Kidney epithelial cell (primary cell): Measurements from ENCODE around the gene SETD3. TPM values are rescaled to one million over a fixed set of nuclear protein-coding genes. Genes with fewer than 3 reads are reported as not detected.

Experiments used
- DNase-seq: peaks from one replicate; pipeline ENCODE4 v3.0.0-alpha.2; 2010; ENCODE audit warnings: low read depth
- H3K27me3 ChIP-seq: 2 replicates; pipeline ENCODE4 v1.6.0; 2011; ENCODE audit warnings: low read length; ENCODE audit not compliant: control insufficient read depth, insufficient read depth
- H3K36me3 ChIP-seq: 2 replicates; pipeline ENCODE4 v1.5.1; 2011; ENCODE audit warnings: low read length; ENCODE audit not compliant: control insufficient read depth, insufficient read depth
- H3K4me3 ChIP-seq: 2 replicates; pipeline ENCODE4 v1.5.1; 2011; ENCODE audit warnings: low read depth, mild to moderate bottlenecking, control low read depth, low read length
- total RNA-seq: library from RNA; depleted of rRNA; stranded (reverse); fragments of >200 nt; gene quantifications from 2 replicates; pipeline ENCODE4 v1.2.3, GENCODE V29; 2015
- TF ChIP-seq, protein P1 (sequence below): IDR thresholded peaks from 2 replicates; pipeline ENCODE4 v1.5.1; 2011; ENCODE audit warnings: mild to moderate bottlenecking, moderate library complexity, low read length, control low read depth, inconsistent platforms; ENCODE audit not compliant: insufficient read depth, poor library complexity, severe bottlenecking

SETD3 gene
- total RNA-seq, 1 donor from 2014 or later = 54.7 TPM

DNA sequence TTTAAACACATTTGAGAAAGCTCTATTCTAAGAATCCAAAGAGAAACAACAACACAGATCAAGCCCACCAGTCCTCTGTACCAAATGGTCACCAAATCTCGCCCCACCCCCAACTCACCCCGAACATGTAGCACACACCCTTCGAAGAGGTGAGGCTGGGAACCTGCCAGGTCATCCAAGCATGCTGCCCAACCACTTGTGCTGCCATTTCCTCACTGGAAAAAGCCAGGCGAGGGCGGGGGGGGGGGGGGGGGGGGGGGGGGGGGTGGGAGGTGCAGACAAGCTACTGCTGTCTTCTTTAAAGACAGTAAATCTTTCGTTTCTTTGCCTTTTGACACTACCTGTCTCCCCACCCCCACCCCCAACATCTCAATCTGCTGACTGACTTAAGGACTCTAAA lies 59.9 kb downstream of the SETD3 start:
- H3K4me3 ChIP-seq = no peak overlapping the region
- TF ChIP-seq, protein P1, sequence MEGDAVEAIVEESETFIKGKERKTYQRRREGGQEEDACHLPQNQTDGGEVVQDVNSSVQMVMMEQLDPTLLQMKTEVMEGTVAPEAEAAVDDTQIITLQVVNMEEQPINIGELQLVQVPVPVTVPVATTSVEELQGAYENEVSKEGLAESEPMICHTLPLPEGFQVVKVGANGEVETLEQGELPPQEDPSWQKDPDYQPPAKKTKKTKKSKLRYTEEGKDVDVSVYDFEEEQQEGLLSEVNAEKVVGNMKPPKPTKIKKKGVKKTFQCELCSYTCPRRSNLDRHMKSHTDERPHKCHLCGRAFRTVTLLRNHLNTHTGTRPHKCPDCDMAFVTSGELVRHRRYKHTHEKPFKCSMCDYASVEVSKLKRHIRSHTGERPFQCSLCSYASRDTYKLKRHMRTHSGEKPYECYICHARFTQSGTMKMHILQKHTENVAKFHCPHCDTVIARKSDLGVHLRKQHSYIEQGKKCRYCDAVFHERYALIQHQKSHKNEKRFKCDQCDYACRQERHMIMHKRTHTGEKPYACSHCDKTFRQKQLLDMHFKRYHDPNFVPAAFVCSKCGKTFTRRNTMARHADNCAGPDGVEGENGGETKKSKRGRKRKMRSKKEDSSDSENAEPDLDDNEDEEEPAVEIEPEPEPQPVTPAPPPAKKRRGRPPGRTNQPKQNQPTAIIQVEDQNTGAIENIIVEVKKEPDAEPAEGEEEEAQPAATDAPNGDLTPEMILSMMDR = no peak
- DNase-seq = no peak
- no peaks in the 10 kb centered on the region for H3K27me3 ChIP-seq
- H3K36me3 ChIP-seq = no peaks in the 10 kb centered on the region

DNA sequence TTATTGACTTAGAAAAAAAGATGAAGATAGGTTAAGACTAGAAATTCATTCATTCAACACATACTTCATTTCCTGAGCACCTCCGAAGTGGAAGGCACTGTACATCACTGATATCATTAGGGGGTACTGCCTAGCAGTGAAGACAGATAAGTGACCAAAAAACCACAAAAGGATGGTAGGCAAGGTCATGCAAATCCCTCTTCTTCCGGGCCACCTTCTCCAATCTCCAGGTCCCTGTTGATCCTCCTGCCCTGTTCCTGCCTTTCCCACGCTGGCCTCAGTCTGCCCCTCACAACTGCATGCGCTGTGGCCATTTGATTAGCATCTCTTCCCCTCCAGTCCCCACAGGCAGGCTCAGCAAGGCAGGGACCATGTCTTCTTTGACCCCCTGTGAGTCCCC lies 60.8 kb downstream of the SETD3 start:
- no peak for DNase-seq
- TF ChIP-seq, protein P1 = no peak

GRCh38 chr14:99418242-99418641 lies 62.4 kb downstream of the SETD3 start:
- no peak overlapping the region for H3K4me3 ChIP-seq
- no peaks in the 10 kb centered on the region for H3K27me3 ChIP-seq
- no peaks in the 10 kb centered on the region for H3K36me3 ChIP-seq
- TF ChIP-seq, protein P1 = no peak
- no peak for DNase-seq

More for the DNA sequence above, 60.8 kb downstream of the SETD3 start:
- Histone ChIP-seq H3K36me3 (no peaks in the 10 kb centered on the region), H3K27me3 (no peaks in the 10 kb centered on the region), H3K4me3 (no peak overlapping the region)

- TF ChIP-seq, protein P1 = no peak
- Histone ChIP-seq H3K27me3 (no peaks in the 10 kb centered on the region), H3K4me3 (no peak overlapping the region), H3K36me3 (no peaks in the 10 kb centered on the region)
- DNase-seq = no peak
These were observed 63.8 kb downstream of the SETD3 start for GRCh38 chr14:99416909-99417308.

GRCh38 chr14:99415496-99416281 lies 65.0 kb downstream of the SETD3 start:
- Histone ChIP-seq H3K4me3 (no peak overlapping the region), H3K27me3 (no peaks in the 10 kb centered on the region), H3K36me3 (no peaks in the 10 kb centered on the region)
- peak; percentile 45 for DNase-seq
- TF ChIP-seq, protein P1 = peak; percentile 79

- Histone ChIP-seq H3K27me3 (no peaks in the 10 kb centered on the region), H3K4me3 (no peak overlapping the region), H3K36me3 (no peaks in the 10 kb centered on the region)
- TF ChIP-seq, protein P1 = no peak
- no peak for DNase-seq
These were observed 66.7 kb downstream of the SETD3 start for GRCh38 chr14:99413911-99414310.
